Neural progenitor cell (in vitro differentiated cells): ENCODE measurements around the gene TNFSF13.

Source experiments
- CTCF ChIP-seq: fragments of 200-600 bp; sonication (generic); IDR thresholded peaks from 2 replicates; pipeline ENCODE4 v1.5.1; 2017; ENCODE audit warnings: antibody characterized with exemption, mild to moderate bottlenecking
- EZH2 ChIP-seq: fragments of 200-600 bp; sonication (generic); IDR thresholded peaks from 2 replicates; pipeline ENCODE4 v1.6.1; 2017; ENCODE audit warnings: antibody characterized with exemption, mild to moderate bottlenecking, moderate library complexity
- EZH2phosphoT487 ChIP-seq: fragments of 200-600 bp; sonication (generic); IDR thresholded peaks from 2 replicates; pipeline ENCODE4 v1.6.1; 2017; ENCODE audit warnings: antibody characterized with exemption

DNA sequence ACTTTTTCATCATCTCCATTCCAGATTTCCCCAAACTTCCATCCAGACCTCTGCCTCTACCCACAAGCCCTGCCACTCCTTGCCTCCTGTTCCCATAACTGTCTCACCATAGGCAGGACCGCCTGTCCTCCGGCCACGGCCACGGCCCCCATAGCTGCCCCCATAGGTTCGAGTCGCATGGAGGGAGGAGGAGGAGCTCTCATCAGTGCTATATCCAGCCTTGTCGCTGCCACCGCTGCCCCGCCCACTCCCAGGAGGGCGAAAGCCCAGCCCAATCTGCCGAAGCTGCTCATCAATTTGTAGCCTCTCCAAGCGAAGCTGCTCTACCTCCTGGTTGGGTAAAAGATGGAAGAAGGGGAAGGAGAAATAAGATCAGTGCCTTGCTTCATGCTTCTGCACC lies 34.7 kb downstream of the TNFSF13 start:
- TF ChIP-seq EZH2 (no peak), CTCF (no peak), EZH2phosphoT487 (no peak)
